Sigmoid colon (tissue), 4 donors: Measurements from ENCODE around the gene SDHAF1.

ENCODE experiments used
- EP300 ChIP-seq, 4 donors: sonication (generic); formaldehyde crosslinking; IDR thresholded peaks; one replicate each; pipeline ENCODE4 v1.6.1; 2017; ENCODE audit warnings: antibody characterized with exemption in 4 of 4
- POLR2A ChIP-seq, 2 donors: fragments of 450-650 bp; IDR thresholded peaks; one replicate each; pipeline ENCODE4 v1.6.1; 2016; ENCODE audit warnings: antibody characterized with exemption in 2 of 2, mild to moderate bottlenecking in 2 of 2, moderate library complexity in 2 of 2
- POLR2AphosphoS5 ChIP-seq, 4 donors: sonication (generic); formaldehyde crosslinking; IDR thresholded peaks; one replicate each; pipeline ENCODE4 v1.6.1; 2017; ENCODE audit warnings: antibody characterized with exemption in 4 of 4
- TF ChIP-seq, protein P1 (sequence below), 4 experiments: fragments of 450-650 bp in 3 of 4; fragments of 200-600 bp in 1 of 4; IDR thresholded peaks; one replicate each; pipeline ENCODE4 v1.5.1; 2016 to 2019; ENCODE audit warnings: antibody characterized with exemption in 4 of 4, mild to moderate bottlenecking in 3 of 4, moderate library complexity in 2 of 4

GRCh38 chr19:36025541-36025940 is 30.6 kb downstream of the SDHAF1 start:
- TF ChIP-seq, protein P1, sequence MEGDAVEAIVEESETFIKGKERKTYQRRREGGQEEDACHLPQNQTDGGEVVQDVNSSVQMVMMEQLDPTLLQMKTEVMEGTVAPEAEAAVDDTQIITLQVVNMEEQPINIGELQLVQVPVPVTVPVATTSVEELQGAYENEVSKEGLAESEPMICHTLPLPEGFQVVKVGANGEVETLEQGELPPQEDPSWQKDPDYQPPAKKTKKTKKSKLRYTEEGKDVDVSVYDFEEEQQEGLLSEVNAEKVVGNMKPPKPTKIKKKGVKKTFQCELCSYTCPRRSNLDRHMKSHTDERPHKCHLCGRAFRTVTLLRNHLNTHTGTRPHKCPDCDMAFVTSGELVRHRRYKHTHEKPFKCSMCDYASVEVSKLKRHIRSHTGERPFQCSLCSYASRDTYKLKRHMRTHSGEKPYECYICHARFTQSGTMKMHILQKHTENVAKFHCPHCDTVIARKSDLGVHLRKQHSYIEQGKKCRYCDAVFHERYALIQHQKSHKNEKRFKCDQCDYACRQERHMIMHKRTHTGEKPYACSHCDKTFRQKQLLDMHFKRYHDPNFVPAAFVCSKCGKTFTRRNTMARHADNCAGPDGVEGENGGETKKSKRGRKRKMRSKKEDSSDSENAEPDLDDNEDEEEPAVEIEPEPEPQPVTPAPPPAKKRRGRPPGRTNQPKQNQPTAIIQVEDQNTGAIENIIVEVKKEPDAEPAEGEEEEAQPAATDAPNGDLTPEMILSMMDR (IDR thresholded peaks at IDR 0.05) = no peak
- TF ChIP-seq POLR2A (IDR thresholded peaks at IDR 0.05) (no peak), POLR2AphosphoS5 (IDR thresholded peaks at IDR 0.05) (no peak), EP300 (IDR thresholded peaks at IDR 0.05) (no peak)
